Measurements from ENCODE around the gene CSRP1. TPM values are rescaled to one million over a fixed set of nuclear protein-coding genes. Genes with fewer than 3 reads are reported as not detected.

The CSRP1 gene
- polyA plus RNA-seq, 3 donors = 130 to 137 (median 136) TPM

Other genes starting within 250 kb of the CSRP1 start
- under 1 TPM; 0.10 to 0.12 (median 0.11) TPM for gene PKP1, start 223.6 kb downstream of the CSRP1 start, polyA plus RNA-seq (ENCODE audit: insufficient read length in 3 of 3)
- 10 to 100 TPM; 64.7 to 73.7 (median 72.2) TPM for gene TNNT2, start 129.4 kb downstream of the CSRP1 start, polyA plus RNA-seq (ENCODE audit: insufficient read length in 3 of 3)
- 10 to 100 TPM; 30.8 to 36.8 (median 36.1) TPM for gene LAD1, start 107.8 kb downstream of the CSRP1 start, polyA plus RNA-seq (ENCODE audit: insufficient read length in 3 of 3)
- 10 to 100 TPM; 54.6 to 73.3 (median 66.4) TPM for gene TNNI1, start 85.4 kb downstream of the CSRP1 start, polyA plus RNA-seq (ENCODE audit: insufficient read length in 3 of 3)
- 10 to 100 TPM in 1 of 3 donors, 1 to 10 TPM in 2; 8.8 to 10.4 (median 9.1) TPM for gene PHLDA3, start 37.9 kb downstream of the CSRP1 start, polyA plus RNA-seq (ENCODE audit: insufficient read length in 3 of 3)
- gene NAV1, start 32.0 kb upstream of the CSRP1 start, polyA plus RNA-seq (ENCODE audit: insufficient read length in 3 of 3) = 10 to 100 TPM; 17.5 to 19.2 (median 18.3) TPM

Measured in right renal cortex interstitium (tissue), 3 donors.